Urothelium cell line (cell line): ENCODE results near the gene BAIAP2L2.
A peak's percentile ranks its signal among the peaks of the same experiment; 100 is the strongest.

Source experiments
- DNase-seq: peaks from one replicate; pipeline ENCODE4 v3.0.0; 2011; ENCODE audit warnings: low spot score, mixed read lengths
- FAIRE-seq: peaks from 2 replicates; lab custom pipeline; 2011; peaks lifted over from hg19 to GRCh38; lab: Jason Lieb, UNC

Gene BAIAP2L2

GRCh38 chr22:38109371-38110001 lies 998 bp downstream of the BAIAP2L2 start:
- FAIRE-seq (no peak), DNase-seq (peak; percentile 54)

- FAIRE-seq (no peak), DNase-seq (no peak)
Observed at GRCh38 chr22:38108561-38109319, 1.7 kb downstream of the BAIAP2L2 start.

DNA sequence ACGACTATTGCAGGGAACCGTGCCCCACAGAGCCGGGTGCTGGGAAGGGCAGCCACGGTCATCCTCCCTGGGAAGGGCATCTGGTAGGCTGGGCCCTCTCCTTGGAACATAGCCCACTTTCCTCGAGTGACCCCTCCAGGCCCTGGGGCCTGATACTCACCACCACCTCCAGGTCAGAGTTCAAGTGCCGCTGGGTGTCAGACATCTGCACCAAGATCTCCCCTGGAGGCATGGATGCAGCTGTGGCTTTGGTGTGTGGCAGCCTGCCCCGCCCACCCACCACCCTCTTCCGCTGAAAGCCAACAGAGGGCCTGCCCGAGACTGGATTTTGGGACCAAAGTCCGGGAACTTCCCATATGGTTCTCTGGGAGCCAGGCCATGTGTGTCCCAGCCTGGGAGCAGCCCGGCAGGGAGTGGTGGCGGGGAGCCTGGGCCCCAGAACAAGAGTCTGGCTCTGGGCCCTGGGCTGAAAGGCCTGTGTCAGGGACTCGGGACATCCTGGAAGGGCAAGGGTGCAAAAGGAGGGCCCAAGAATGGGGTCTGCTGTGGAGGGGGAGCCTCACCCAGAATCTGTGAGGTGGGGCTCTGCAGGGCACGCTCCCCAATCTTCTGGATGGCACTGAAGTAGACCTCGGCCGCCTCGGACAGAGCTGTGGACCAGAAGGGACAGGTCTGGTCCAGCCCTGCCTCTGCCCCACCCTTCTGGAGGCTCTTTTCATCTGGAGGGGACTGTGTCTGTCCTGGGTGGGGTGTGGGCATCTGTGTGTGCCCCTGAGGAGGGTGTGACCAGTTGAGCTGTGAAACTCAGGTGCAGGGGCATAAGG lies 2.6 kb downstream of the BAIAP2L2 start:
- FAIRE-seq (no peak), DNase-seq (no peak)

DNA sequence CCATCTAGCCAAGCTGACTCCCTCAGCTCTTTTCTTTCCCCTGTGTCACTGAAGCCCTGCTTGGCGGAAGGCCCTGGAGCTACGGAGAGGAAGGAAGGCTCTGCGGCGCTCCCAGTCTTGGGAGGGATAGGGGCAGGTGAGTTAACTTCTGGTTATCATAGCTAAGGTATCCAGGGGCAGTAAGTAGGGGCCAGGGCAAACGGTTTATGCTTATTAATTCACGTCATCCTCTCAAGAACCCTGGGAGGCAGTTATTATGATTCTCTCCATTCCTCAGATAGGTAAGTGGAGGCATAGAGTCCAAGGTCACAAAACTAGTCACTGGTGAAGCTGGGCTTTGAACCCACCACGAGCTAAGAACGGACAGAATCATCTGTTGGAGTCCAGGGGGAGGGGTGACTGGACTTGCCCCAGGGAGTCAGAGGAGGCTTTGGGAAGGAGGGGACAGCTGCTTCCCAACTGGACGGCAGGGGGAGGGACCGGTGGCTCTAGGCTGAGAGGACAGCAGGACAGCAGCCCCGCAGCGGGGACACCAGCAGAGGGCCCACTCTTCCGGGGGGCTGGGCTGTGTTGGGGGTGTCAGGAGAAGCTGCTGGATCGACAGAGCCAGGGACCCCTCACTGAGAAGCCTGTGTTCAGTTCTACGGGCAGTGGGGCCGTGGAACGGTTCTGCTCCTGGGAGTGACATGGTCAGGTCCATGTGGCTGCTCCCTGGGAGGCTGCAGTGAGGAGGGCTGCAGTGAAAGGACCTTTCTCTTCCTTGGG lies 3.5 kb downstream of the BAIAP2L2 start:
- no peak for DNase-seq
- no peak for FAIRE-seq

DNA sequence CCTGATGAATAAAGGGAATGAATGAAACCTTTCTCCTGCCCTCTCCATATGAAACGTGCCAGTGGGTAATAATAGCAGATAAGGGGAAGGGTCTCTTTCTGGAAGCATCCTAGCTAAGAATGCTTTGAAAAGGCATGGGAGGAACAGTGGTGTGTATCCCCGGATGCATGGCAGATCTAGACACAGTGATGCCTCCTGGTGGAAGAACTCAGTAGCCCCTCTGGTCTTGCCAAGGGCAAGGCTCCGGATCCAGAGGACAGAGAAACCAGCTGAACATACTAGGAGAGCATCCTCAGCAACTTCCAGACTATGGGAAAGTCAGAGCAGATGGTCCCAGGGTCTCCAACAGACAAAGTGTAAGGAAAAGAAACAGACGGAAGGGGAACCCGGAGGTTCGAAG lies 6.4 kb downstream of the BAIAP2L2 start:
- DNase-seq (no peak), FAIRE-seq (no peak)

GRCh38 chr22:38103641-38104040 lies 6.8 kb downstream of the BAIAP2L2 start:
- no peak for FAIRE-seq
- DNase-seq = no peak

DNA sequence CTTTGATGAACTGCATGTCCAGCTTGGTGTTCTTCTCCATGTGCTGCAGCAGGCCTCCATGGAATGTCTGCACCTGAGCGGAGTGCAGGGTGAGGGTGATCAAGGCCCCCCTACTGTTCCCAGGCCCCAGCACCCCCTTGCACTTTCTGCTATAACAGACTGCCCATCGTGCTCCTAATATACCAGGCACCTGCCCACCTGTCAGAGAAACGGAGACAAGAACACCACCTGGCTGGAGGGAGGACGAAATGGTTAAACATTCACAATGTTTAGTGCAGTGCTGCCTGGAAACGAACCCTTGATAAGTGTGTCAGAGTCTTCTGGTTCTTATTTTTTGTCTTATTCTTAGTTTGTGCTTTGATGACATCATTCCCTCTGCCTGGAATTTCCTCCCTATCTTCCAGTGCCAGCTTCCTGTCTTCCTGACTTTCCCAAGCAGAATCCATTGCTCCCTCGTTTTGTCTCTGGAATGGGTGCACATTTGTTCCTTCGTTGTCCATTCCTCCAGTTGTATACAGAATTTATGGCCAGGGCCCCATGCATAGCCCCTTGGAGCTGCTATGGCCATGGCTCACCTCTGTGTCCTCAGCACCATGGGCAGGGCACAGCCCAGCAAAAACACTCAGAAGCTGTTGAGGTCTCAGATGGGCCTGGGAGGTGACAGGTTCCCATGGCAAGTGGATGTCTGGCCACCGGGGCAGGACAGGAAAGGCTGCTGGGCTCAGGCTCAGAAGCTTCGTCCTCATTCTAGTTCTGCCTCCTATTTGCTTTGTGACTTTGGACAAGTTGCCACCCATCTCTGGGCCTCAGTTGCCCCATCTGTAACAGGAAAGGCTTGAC lies 11.9 kb downstream of the BAIAP2L2 start:
- FAIRE-seq = peak; percentile 53
- no peak for DNase-seq

- FAIRE-seq (no peak), DNase-seq (no peak)
Observed at GRCh38 chr22:38097557-38098409, 12.7 kb downstream of the BAIAP2L2 start.

DNA sequence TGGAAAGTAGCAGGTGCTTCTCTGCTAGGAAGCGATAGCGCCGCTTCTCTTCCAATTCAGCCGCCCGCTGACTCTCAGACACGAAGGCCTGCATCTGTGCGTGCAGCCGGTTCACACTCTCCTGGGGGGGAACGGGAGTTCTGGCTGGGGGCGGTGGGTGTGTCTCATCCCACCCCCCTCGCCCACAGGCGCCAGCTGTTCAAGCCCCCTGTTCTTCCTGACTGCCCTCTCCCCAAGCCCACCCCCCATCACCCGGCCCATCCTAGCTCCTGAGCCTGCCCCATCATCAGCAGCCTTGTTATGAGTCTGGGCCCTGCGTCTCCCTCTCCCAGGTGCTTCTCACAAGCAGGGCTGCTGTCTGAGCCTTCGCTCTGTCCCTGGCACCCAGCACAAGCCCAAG lies 13.4 kb downstream of the BAIAP2L2 start:
- FAIRE-seq (no peak), DNase-seq (no peak)

GRCh38 chr22:38089474-38089851 lies 21.0 kb downstream of the BAIAP2L2 start:
- FAIRE-seq (no peak), DNase-seq (no peak)

DNA sequence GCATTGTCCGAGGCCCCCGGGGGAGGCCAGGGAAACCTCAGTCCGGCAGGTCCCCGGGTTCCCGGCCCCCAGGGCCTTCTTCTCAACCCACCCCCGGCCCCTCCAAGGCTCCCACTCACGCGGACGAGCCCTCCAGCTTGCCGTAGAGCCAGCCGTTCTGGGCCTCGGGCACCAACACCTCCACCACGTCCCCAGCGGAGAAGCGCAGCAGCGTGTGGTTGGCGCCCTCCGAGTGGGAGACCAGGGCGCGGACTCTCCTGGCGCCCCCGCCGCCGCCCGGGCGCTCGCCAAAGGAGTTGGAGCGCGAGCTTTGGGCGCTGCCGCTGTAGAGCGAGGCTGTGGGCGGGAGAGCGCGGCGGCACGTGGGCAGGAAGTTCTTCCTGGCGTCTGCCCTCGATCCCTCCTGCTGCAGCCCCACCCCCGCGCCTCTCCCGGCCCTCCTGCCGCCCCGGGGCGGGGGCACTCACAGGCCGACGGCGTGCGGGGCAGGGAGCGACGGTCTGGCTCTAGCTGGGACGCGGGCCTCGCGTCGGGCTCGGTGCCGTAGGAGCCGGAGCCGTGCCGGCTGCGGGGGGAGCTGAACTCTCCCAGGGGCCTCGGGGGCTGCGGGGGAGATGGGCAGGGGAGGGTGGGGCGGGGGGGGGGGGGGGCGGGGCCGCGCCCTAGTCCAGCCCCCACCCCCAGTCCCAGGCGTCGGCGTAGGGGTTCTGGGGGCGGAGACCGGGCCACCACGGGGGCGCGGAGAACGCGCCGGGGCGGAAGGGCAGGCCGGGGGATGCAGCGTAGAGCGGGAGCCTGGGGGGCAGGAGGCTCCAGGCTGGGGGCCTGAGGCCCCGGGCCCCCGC lies 21.6 kb downstream of the BAIAP2L2 start:
- no peak for FAIRE-seq
- DNase-seq = no peak

DNA sequence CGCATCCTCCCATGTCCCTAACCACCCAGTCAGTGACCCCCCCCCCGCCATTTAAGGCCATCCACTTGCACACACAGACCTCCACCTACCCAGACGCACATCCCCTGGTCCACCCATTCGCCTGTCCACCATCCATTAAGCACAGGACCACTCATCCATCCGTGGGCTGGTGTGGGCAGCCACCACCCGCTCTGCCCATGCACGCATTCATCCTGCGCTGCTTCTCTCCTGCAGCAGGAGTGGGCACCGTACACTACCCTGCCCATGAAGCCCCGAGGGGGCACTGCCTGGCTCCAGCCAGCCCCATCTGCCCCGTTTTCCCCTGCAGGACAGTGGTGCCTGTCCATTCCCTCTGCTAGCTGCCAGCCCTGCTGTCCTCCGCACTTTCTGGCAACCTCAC lies 22.6 kb downstream of the BAIAP2L2 start:
- DNase-seq (no peak), FAIRE-seq (peak; percentile 93)

GRCh38 chr22:38086942-38087341 lies 23.5 kb downstream of the BAIAP2L2 start:
- DNase-seq (no peak), FAIRE-seq (no peak)

- FAIRE-seq = no peak
- DNase-seq = no peak
Observed at GRCh38 chr22:38086001-38086845, 24.3 kb downstream of the BAIAP2L2 start.

DNA sequence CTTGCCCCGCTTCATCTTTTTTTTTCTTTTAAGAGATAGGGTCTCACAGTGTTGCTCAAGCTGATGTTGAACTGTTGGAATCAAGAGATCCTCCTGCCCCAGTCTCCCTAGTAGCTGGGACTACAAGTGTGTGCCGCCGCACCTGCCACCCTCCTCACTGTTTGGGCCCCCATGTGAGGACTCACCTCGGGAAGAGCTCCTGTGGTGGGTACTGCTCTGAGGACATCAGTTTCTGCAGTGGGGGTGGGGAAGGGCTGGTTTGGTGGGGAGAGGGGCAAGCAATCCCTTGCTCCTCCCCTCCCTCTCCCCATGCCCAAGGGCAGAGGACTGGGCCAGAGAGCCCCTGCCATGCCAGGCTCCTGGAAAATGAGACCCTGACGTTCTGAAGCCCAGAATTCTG lies 25.0 kb downstream of the BAIAP2L2 start:
- FAIRE-seq (no peak), DNase-seq (no peak)

DNA sequence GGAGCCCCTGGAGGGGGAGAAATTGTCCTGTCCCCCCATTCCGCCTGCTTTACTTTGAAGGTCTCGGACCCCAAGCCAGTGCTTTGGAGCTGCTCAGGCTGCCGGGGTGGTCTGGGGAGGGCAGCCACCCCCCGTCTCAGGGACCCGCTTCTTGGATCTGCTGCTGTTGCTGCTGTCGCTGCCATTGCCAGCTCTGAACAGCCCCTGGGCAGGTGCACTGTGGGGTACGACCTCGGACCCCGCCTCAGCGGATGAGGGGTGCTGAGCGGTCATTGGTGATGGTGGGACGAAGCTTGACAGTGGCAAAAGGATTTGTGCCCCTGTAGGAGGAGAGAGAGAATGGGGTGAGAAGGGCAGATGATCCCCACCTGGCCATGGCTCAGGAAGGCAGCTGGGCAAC lies 25.4 kb downstream of the BAIAP2L2 start:
- DNase-seq (no peak), FAIRE-seq (no peak)

DNA sequence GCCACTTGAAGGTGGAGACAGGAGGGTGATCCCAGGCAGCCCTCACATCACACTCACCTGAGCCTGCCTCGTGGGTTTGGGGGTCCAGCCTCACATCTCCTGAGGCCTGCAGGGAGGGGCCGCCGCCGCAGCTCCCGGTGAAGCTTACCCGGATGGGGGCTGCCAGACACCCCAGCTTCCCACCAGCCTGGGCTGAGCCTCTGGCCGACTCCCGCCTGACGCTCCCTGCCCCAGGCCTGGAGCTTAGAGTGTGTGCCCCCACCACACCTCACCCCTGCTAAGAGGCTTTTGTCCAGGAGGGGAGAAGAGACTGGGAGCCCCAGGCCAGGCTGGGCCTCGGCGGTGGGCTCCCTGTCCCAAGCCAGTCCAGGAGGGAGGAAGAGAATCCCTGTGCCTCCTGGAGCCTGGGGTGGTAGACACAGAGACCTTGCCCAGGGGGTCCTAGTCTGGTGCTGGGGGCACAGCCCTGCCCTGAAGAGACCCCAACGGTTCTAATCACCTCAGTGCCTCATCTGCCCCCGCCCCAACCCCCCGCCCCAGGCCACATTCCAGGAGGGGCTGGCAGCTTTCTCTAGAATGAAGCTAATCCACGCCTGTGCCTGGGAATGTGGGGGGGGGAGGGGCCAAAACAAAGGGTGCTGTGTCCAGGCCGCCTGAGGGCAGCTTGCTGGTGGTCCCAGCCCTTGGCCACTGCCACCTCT lies 26.4 kb downstream of the BAIAP2L2 start, which contains the start of gene SLC16A8:
Gene SLC16A8 (minus strand): TSS at position 254 of the 701 bp plus-strand sequence. CDS start 1,311 bp downstream, outside the sequence.
- FAIRE-seq = no peak
- no peak for DNase-seq
